IPS-20b (cell line): ENCODE results near the gene GALNTL6.

Experiments
- H3K27ac ChIP-seq: one replicate; pipeline ENCODE4 v1.5.1; 2013; ENCODE audit warnings: low read length
- H3K27me3 ChIP-seq: 2 replicates; pipeline ENCODE4 v1.6.1; 2013; ENCODE audit warnings: mild to moderate bottlenecking, low read length, inconsistent platforms; ENCODE audit not compliant: insufficient read depth
- H3K36me3 ChIP-seq: 2 replicates; pipeline ENCODE4 v1.6.1; 2013; ENCODE audit warnings: low read depth, mild to moderate bottlenecking, inconsistent platforms, low read length, moderate library complexity; ENCODE audit not compliant: insufficient read depth
- H3K4me1 ChIP-seq: 2 replicates; pipeline ENCODE4 v1.6.1; 2013; ENCODE audit warnings: mild to moderate bottlenecking, control low read depth, inconsistent platforms, low read length, moderate library complexity; ENCODE audit not compliant: insufficient read depth
- H3K4me3 ChIP-seq: 2 replicates; pipeline ENCODE4 v1.5.1; 2013; ENCODE audit warnings: mild to moderate bottlenecking, low read length, inconsistent platforms
- H3K9ac ChIP-seq: 2 replicates; pipeline ENCODE4 v1.6.1; 2013; ENCODE audit warnings: low read depth, mild to moderate bottlenecking, inconsistent platforms, low read length, moderate library complexity
- H3K9me3 ChIP-seq: 2 replicates; pipeline ENCODE4 v1.6.1; 2013; ENCODE audit warnings: mild to moderate bottlenecking, low read depth, low read length, inconsistent platforms; ENCODE audit not compliant: insufficient read depth

GALNTL6 gene

DNA sequence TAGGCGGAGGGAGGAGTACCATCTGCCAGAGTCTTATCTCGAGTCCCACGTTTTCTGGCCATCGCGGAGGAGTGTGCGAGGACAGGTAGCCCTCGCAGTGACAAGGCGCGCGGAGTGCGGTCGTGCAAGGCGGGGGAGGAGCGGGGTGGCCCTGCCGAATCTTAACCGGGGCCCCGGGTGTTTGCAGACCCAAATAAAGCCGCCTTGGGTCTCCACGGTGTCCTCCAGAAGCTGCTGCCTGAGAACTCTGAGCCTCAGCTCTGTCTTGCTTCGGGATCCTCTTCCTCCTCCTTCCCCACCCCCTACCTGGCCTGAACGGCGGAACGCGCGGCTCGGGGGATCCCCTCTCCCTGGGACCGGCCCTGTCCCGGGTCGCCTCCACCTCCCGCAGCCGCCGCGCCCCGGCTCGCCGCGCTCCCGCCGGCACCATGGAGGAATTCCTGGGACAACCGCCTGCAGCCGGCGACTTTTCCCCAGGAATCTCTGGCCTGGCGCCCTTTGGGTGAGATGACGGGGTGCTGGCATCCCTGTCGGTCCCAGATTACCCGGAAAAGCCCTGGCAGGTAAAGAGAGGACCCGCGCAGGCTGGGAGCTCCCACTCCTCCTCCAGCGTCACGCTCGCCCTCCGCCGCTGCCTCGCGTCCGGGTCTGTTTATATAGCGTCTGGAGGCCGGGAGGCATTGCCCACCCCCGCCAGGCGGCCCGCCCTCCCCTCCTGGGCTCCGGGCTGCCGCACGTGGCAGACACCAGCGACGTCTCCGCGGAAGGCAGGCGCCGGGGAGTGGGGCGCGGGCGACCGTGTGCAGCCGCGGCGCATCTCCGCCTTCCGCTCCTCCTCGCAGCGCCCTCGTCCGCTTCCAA is at the start of gene GALNTL6:
Gene GALNTL6, plus strand, starts transcription at position 740 of the 861 bp plus-strand sequence.
- Histone ChIP-seq H3K4me3 (peak within 1 kb of the TSS; percentile 76), H3K9me3 (no peaks in the 10 kb centered on the region), H3K36me3 (no peaks in the 10 kb centered on the region), H3K27me3 (peaks cover 50% of the 10 kb centered on the region), H3K9ac (no peak within 1 kb of the TSS), H3K27ac (no peak within 1 kb of the TSS), H3K4me1 (peaks cover 4% of the 10 kb centered on the region; the same call in 1 of the 2 replicates)

GRCh38 chr4:171765514-171765913 is 47.7 kb upstream of the GALNTL6 start:
- no peak overlapping the region for H3K9ac ChIP-seq
- H3K36me3 ChIP-seq, result no peaks in the 10 kb centered on the region
- no peaks in the 10 kb centered on the region for H3K4me1 ChIP-seq
- no peaks in the 10 kb centered on the region for H3K27me3 ChIP-seq
- H3K27ac ChIP-seq, result no peak overlapping the region
- H3K9me3 ChIP-seq, result no peaks in the 10 kb centered on the region
- no peak overlapping the region for H3K4me3 ChIP-seq

DNA sequence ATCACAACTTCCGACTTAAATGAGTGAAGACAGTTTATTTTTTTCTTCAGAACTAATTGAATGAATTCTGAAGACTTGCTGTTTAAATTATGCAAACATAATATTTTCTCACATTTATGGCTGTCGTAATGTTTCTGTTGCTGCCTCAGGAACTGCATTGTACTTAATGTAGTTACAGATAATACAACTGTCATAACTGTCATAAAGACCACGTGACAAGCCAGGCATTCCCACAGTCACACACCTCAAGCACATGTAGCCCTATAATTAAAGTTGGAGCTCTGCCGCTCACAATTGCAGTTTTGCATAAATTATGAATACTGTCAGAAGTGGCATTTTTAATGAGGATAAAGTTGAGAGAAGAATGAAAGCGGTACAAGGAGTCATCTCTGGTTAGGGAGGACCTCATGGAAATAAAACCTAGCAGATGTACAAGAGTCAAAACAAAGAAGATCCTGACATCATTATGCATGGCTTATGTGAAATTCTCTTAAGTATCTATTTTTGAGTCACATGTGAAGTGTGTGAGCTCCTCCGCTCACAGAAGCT is 38.5 kb upstream of the GALNTL6 start:
- H3K4me1 ChIP-seq, result no peaks in the 10 kb centered on the region
- H3K27ac ChIP-seq, result no peak overlapping the region
- H3K27me3 ChIP-seq, result no peaks in the 10 kb centered on the region
- peaks cover 13% of the 10 kb centered on the region; the same call in 1 of the 2 replicates for H3K9me3 ChIP-seq
- H3K36me3 ChIP-seq, result no peaks in the 10 kb centered on the region
- H3K4me3 ChIP-seq, result no peak overlapping the region
- H3K9ac ChIP-seq, result no peak overlapping the region

DNA sequence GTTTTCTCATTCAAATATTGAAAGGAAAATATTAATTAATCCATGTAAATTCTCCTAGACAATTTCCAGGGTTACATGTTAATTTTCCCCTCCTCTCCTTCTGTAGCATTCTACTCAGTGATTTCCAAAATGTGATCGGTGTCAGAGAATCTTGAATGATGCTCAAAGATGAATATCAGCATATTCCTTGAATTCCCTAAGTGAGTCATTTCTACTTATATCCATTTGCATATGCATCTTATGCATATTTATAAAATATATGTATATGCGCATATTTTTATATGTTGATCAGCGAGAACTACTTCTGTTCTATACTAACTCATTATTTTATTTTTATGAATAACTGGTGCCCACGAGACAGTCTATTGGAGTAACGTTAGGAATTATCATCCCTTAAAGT is 33.9 kb upstream of the GALNTL6 start:
- H3K27me3 ChIP-seq, result no peaks in the 10 kb centered on the region
- H3K27ac ChIP-seq, result no peak overlapping the region
- no peaks in the 10 kb centered on the region for H3K36me3 ChIP-seq
- H3K9me3 ChIP-seq, result peaks cover 17% of the 10 kb centered on the region; the same call in 1 of the 2 replicates
- no peak overlapping the region for H3K4me3 ChIP-seq
- no peaks in the 10 kb centered on the region for H3K4me1 ChIP-seq
- H3K9ac ChIP-seq, result no peak overlapping the region

DNA sequence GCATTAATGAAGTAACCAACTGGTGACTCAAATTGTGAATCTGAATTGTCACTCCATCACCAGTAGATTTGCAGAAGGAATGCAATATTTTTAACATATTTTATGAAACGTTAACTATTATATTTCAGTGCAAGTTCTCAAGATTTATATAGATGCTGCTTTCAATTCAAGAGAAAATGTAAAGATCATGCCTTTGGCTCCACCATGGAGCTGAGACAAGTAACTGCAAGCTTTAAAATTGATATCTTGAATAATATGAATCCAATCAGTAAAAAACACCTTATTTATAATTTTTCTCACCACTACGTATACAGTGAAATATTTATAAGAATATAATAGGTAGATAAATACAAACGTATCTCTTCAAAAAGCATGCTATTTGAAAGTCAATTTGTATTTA is 27.8 kb upstream of the GALNTL6 start:
- Histone ChIP-seq H3K9me3 (peaks cover 17% of the 10 kb centered on the region; the same call in 1 of the 2 replicates), H3K27me3 (no peaks in the 10 kb centered on the region), H3K4me3 (no peak overlapping the region), H3K4me1 (no peaks in the 10 kb centered on the region), H3K27ac (no peak overlapping the region), H3K36me3 (no peaks in the 10 kb centered on the region), H3K9ac (no peak overlapping the region)

- Histone ChIP-seq H3K4me1 (no peaks in the 10 kb centered on the region), H3K27ac (no peak overlapping the region), H3K9me3 (no peaks in the 10 kb centered on the region), H3K9ac (no peak overlapping the region), H3K27me3 (no peaks in the 10 kb centered on the region), H3K4me3 (no peak overlapping the region), H3K36me3 (no peaks in the 10 kb centered on the region)
Measured at GRCh38 chr4:171793723-171794122, 19.5 kb upstream of the GALNTL6 start.

- Histone ChIP-seq H3K9ac (no peak overlapping the region), H3K9me3 (no peaks in the 10 kb centered on the region), H3K36me3 (no peaks in the 10 kb centered on the region), H3K27me3 (no peaks in the 10 kb centered on the region), H3K27ac (no peak overlapping the region), H3K4me3 (no peak overlapping the region), H3K4me1 (no peaks in the 10 kb centered on the region)
Measured at GRCh38 chr4:171794528-171794927, 18.7 kb upstream of the GALNTL6 start.

DNA sequence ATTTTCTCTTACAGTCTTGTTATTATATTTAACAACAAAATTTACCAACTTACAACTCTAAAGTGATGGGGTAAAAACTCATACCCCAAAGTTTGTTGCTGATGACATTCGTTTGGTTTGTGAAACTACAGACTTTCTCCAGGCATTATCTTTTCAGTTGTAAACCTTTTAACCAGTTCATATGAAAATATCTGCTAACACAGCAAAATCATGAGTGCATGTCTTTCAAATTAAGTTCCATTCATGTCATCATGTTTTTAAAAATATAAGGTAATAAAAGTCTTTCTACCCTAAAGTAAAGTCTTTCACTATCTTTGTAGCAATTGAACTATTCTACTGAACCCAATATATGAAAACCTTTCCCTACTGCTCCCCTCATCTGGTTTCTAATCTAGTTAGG is 3.4 kb upstream of the GALNTL6 start:
- no peaks in the 10 kb centered on the region for H3K9me3 ChIP-seq
- H3K4me1 ChIP-seq, result peaks cover 4% of the 10 kb centered on the region; the same call in 1 of the 2 replicates
- no peaks in the 10 kb centered on the region for H3K36me3 ChIP-seq
- H3K4me3 ChIP-seq, result no peak overlapping the region
- no peak overlapping the region for H3K27ac ChIP-seq
- H3K27me3 ChIP-seq, result peaks cover 38% of the 10 kb centered on the region
- H3K9ac ChIP-seq, result no peak overlapping the region

GRCh38 chr4:171812333-171812664 is 905 bp upstream of the GALNTL6 start:
- no peaks in the 10 kb centered on the region for H3K36me3 ChIP-seq
- H3K27ac ChIP-seq, result no peak overlapping the region
- H3K9me3 ChIP-seq, result no peaks in the 10 kb centered on the region
- peak overlapping the region; percentile 76 for H3K4me3 ChIP-seq
- H3K27me3 ChIP-seq, result peaks cover 50% of the 10 kb centered on the region
- no peak overlapping the region for H3K9ac ChIP-seq
- H3K4me1 ChIP-seq, result peaks cover 4% of the 10 kb centered on the region; the same call in 1 of the 2 replicates

DNA sequence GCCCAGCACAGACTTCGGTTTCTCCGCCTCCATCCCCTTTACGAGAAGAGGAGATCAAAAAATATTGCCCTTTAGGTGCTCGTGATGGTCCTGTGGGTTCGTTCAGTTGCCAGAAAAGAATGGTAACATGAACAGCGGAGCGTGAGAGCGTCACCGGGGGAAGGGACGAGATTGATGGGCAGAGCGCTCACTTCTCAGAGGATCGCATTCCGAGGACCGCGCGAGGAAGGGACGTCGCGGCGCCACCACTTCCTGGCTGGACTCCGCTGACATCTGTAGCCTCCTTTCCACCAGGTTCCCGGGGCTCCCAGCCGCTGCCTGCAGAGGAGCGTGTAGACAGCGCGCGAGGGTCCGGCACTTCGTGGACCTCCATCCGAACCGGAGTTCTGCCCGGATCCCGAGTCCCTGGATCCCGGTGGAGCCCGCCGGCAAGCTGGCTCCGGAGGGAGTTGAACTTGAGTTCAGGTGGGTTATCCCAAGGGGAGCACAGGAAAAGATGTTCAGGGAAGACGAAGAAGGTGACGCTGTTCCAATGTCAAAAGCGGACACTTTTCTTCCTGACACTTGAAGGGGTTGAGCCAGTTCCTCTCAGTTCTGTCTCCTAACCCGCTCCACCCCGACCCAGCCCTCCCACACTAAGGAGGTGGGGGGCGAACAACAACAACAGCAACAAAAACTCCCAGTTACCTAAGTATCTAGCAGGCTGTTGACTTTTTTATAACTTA is 484 bp downstream of the GALNTL6 start:
- Histone ChIP-seq H3K9ac (no peak overlapping the region), H3K27ac (no peak overlapping the region), H3K4me1 (peaks cover 4% of the 10 kb centered on the region; the same call in 1 of the 2 replicates), H3K9me3 (no peaks in the 10 kb centered on the region), H3K27me3 (peaks cover 50% of the 10 kb centered on the region), H3K36me3 (no peaks in the 10 kb centered on the region), H3K4me3 (peak overlapping the region; percentile 76)

GRCh38 chr4:171814545-171814944 is 1.3 kb downstream of the GALNTL6 start:
- Histone ChIP-seq H3K9ac (no peak overlapping the region), H3K27me3 (peaks cover 50% of the 10 kb centered on the region), H3K4me3 (peak overlapping the region; percentile 76; the same call in 1 of the 2 replicates), H3K9me3 (no peaks in the 10 kb centered on the region), H3K36me3 (no peaks in the 10 kb centered on the region), H3K27ac (no peak overlapping the region), H3K4me1 (peaks cover 4% of the 10 kb centered on the region; the same call in 1 of the 2 replicates)
